Stimulated activated effector memory CD8-positive, alpha-beta T cell treated with anti-CD3 and anti-CD28 coated beads, Interleukin-12 subunit alpha, Interleukin-12 subunit beta, amount 100 ng/mL, for 72 hours (primary cell): ENCODE results near the gene ADCY9.
A peak's percentile ranks its signal among the peaks of the same experiment; 100 is the strongest.

Experiments used
- ATAC-seq: fragments of 150-1000 bp; cut with Tn5 transposase; 2 replicates; pipeline ENCODE4 v1.10.0; 2021
- DNase-seq, 2 donors: peaks; one replicate each; pipeline ENCODE4 v3.0.0; 2021 to 2022; ENCODE audit warnings: low spot score in 2 of 2
- H3K27ac Mint-ChIP-seq: one replicate; pipeline ENCODE4 v1.8.0; 2022; ENCODE audit warnings: mild to moderate bottlenecking, mixed read lengths
- H3K36me3 Mint-ChIP-seq: one replicate; pipeline ENCODE4 v1.8.0; 2022; ENCODE audit warnings: mild to moderate bottlenecking, mixed read lengths
- H3K4me1 Mint-ChIP-seq: one replicate; pipeline ENCODE4 v1.8.0; 2022; ENCODE audit warnings: mixed read lengths
- H3K4me3 Mint-ChIP-seq: one replicate; pipeline ENCODE4 v1.8.0; 2022; ENCODE audit warnings: mild to moderate bottlenecking, mixed read lengths
- H3K9me3 Mint-ChIP-seq: one replicate; pipeline ENCODE4 v1.8.0; 2022; ENCODE audit warnings: mixed read lengths

The ADCY9 gene

DNA sequence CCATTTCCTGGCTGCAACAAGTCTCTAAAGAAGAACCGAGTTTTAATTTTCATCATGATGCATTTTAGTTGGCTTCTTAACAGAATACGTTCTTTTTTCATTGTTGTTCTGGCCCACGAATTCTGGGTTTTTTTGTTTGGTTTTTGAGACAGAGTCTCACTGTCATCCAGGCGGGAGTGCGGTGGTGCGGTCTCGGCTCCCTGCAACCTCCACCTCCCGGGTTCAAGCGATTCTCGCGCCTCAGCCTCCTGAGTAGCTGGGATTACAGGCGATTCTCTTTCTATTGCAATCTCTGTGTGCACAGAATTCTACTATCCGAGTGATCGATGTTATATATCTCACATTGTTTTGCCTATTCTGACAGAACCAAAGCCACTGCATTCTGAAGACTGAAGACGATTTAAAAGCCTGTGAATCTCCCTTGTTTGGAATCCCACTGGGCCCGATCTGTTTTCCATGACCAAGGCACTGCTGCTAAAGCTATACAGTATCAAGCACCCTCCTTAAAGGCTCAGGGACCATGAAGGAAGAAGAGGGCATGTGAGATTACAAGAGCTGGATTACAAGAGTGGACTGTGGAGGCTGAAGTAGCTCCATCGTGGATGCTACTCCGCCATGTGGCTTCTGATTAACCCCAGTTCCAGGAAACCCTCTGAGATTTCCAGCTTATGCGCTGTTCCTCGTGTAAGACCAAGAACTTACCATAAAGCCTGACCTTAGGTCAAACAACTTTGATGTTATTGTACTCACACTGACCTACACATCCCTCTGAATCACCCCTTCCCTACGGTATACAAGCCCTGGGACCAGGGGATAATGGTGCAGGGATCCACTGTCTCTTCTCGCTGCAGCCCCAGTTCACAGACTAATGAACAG is 44.3 kb downstream of the ADCY9 start:
- no peak overlapping the region for H3K4me3 Mint-ChIP-seq
- no peaks in the 10 kb centered on the region for H3K4me1 Mint-ChIP-seq
- no peaks in the 10 kb centered on the region for H3K9me3 Mint-ChIP-seq
- H3K27ac Mint-ChIP-seq = no peak overlapping the region
- H3K36me3 Mint-ChIP-seq = no peaks in the 10 kb centered on the region
- DNase-seq (no peak), ATAC-seq (no peak)

DNA sequence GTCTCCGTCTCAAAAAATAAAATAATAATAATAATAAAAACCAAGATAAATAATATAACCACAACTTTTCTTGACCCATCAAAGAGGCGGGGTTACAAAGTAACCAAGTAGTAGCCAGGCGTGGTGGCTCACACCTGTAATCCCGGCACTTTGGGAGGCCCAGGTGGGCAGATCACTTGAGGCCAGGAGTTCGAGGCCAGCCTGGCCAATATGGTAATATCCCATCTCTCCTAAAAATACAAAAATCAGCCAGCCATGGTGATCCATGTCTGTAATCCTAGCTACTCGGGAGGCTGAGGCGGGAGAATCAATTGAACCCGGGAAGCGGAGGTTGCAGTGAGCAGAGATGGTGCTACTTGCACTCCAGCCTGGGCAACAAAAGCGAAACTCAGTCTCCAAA is 45.3 kb downstream of the ADCY9 start:
- ATAC-seq = no peak
- H3K36me3 Mint-ChIP-seq = no peaks in the 10 kb centered on the region
- H3K4me1 Mint-ChIP-seq = no peaks in the 10 kb centered on the region
- no peak for DNase-seq
- H3K9me3 Mint-ChIP-seq = no peaks in the 10 kb centered on the region
- H3K4me3 Mint-ChIP-seq = no peak overlapping the region
- H3K27ac Mint-ChIP-seq = no peak overlapping the region

DNA sequence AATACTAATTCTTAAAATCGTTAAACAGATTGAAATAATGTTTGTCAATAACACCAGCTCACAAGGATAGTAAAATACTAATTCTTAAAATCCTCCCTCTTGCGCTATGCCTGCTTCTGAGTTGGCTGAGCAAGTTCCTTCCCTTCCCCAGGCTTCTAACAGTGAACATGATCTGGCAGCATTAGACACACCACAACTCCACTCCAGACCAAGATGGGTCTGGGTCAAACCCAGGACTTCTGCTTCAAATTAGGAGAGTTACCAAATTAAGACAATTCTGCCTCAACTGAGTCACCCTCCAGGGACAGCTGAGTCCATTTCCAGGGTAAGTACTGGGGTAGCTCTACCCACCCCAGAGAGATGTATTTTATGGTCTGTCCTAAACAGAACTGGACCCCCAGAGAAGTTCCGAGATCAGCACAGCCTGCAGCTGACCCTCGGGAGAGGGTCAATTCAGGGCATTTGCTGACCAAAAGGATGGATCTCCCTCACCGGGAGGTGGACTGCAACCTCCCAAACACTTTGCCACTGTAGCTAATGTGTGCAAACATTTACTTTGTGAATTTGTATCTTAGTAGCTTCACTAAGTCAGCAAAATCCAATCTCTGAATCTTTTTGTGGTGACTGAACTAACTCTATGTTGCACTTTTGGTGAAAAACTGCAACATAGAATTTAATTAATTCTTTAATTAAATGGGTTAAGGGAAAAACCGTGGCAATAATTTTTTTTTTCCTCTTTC is 48.8 kb downstream of the ADCY9 start:
- ATAC-seq (no peak), DNase-seq (no peak)
- Mint-ChIP-seq H3K27ac (no peak overlapping the region), H3K4me1 (no peaks in the 10 kb centered on the region), H3K36me3 (no peaks in the 10 kb centered on the region), H3K9me3 (peaks cover 9% of the 10 kb centered on the region), H3K4me3 (no peak overlapping the region)

DNA sequence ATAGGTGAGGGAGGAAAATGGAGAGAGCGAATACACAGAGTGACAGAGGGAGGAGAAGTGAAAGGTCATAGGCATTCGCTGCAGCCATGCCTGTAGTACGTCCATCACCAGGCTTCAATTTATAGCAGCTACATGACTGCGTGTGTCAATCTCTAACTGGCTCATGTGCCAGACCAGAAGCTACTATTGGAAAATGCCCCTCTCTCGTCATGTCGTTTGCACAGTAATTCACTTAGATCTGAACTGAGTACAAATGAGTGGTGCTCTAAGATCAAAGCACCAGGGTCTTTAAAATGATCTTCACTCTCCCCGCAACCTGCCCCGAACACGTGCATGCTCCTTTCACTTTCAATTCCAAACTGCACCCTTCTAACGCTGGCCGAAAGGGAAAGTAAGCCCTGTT is 51.3 kb downstream of the ADCY9 start:
- DNase-seq = no peak
- Mint-ChIP-seq H3K4me1 (peaks cover 13% of the 10 kb centered on the region), H3K4me3 (peak overlapping the region; percentile 63), H3K27ac (no peak overlapping the region), H3K9me3 (peaks cover 20% of the 10 kb centered on the region), H3K36me3 (no peaks in the 10 kb centered on the region)
- ATAC-seq = peak; percentile 76

DNA sequence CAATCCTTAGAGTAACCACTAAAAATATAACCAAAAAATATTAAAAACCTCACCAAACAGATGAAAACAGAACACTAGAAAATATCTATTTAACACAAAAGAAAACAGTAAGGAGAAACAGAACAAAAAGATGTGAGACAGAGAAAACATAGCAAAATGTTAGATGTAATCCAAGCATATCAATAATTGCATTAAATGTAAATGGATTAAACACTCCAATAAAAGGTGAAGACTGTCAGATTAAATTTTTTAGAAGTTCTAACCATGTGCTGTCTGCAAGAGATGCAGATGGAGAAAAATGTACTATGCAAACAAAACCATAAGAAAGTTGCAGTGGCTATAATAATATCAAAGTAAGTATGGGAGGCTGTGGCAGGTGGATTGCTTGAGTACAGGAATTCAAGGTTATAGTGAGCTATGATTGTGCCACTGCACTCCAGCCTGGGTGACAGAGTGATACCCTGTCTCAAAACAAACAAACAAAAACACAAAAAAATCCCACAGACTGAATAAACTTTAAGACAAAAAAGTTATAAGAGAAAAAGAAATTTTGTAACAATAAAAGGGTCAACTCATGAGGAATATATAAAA is 53.9 kb downstream of the ADCY9 start:
- no peak overlapping the region for H3K4me3 Mint-ChIP-seq
- H3K9me3 Mint-ChIP-seq = peaks cover 20% of the 10 kb centered on the region
- no peaks in the 10 kb centered on the region for H3K36me3 Mint-ChIP-seq
- DNase-seq (no peak), ATAC-seq (no peak)
- H3K4me1 Mint-ChIP-seq = peaks cover 32% of the 10 kb centered on the region
- no peak overlapping the region for H3K27ac Mint-ChIP-seq

DNA sequence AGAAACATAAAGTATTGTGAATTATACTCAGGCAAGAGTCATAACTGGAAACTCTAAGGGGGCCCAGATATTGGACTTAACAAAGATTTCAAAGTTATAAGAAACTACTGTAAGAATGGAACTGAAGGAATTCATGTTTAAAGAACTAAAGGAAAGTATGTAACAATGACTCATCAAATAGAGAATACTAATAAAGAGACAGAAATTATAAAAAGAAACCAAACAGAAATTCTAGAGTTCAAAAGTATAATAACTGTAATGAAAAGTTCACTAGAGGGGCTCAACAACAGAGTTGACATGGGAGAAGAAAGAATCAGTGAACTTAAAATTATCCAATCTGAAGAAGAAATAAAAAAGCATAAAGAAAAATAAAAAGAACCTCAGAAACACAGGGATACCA is 55.4 kb downstream of the ADCY9 start:
- Mint-ChIP-seq H3K9me3 (peaks cover 20% of the 10 kb centered on the region), H3K36me3 (no peaks in the 10 kb centered on the region)
- no peak for DNase-seq

DNA sequence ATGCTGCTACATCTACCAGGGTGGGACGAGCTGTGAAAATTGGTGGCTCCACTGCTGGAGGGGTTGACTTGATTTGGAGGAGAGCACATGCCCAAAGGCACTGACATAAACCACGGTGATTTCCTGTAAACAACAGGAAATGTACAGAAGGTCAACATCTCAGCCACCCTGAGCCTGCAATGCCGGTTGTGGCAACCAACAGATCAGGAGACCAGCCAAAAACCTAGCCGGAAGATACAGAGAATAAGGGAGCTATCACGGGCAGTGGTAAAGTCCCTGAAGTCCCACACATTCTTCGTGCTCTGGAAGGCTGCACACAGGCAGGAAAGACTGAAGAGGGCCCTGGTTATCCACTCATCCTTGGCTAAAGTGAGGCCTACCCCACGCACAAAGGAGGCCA is 56.2 kb downstream of the ADCY9 start:
- Mint-ChIP-seq H3K9me3 (peaks cover 20% of the 10 kb centered on the region), H3K27ac (peak overlapping the region; percentile 93), H3K4me1 (peaks cover 34% of the 10 kb centered on the region), H3K36me3 (no peaks in the 10 kb centered on the region), H3K4me3 (peak overlapping the region; percentile 35)
- ATAC-seq (peak; percentile 75), DNase-seq (no peak)

More for the DNA sequence above, 55.4 kb downstream of the ADCY9 start:
- ATAC-seq = no peak
- no peak overlapping the region for H3K4me3 Mint-ChIP-seq
- peak overlapping the region; percentile 93 for H3K27ac Mint-ChIP-seq
- peaks cover 34% of the 10 kb centered on the region for H3K4me1 Mint-ChIP-seq

DNA sequence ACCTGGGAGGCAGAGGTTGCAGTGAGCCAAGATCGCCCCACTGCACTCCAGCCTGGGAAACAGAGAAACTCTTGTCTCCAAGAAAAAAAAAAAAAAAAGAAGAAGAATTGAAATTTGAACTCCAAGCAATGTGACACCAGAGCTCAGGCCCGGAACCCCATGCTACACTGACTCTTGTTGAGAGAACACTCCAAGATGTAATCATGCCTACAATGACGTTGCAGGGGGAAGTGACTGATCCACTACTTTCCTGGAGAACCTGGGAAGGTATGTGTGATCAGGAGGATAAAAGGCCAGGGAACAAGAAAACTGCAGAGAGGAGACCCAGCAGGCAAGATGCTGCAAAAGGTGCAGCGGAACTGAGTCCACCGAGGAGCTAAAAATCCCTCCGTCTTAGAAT is 57.9 kb downstream of the ADCY9 start:
- H3K27ac Mint-ChIP-seq = peak overlapping the region; percentile 93
- ATAC-seq = no peak
- H3K4me3 Mint-ChIP-seq = no peak overlapping the region
- peaks cover 36% of the 10 kb centered on the region for H3K4me1 Mint-ChIP-seq
- no peaks in the 10 kb centered on the region for H3K36me3 Mint-ChIP-seq
- H3K9me3 Mint-ChIP-seq = peaks cover 17% of the 10 kb centered on the region
- no peak for DNase-seq

DNA sequence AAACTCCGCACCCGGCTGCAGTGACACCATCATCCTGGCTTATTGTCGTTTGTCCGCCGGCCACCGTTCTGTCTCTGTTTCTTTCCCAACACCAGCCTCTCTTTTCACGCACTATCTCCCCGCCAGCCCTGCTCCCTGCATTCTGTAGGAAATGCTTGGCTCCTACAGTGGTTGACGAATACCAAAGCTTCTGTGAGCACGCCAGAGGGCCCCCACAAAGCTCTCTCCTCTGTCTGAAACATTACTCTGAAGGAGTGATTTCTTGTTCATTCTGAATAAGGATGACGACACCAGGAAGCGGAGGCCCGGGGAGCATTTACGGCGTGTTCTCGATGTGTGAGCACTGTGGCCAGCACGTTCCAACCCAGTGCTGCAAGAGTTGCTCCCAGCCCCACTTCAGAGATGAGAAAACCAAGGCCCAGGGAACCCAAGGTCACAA is 58.8 kb downstream of the ADCY9 start:
- Mint-ChIP-seq H3K9me3 (peaks cover 11% of the 10 kb centered on the region), H3K4me3 (no peak overlapping the region), H3K27ac (peak overlapping the region; percentile 76), H3K4me1 (peaks cover 43% of the 10 kb centered on the region), H3K36me3 (no peaks in the 10 kb centered on the region)
- DNase-seq (no peak), ATAC-seq (no peak)

DNA sequence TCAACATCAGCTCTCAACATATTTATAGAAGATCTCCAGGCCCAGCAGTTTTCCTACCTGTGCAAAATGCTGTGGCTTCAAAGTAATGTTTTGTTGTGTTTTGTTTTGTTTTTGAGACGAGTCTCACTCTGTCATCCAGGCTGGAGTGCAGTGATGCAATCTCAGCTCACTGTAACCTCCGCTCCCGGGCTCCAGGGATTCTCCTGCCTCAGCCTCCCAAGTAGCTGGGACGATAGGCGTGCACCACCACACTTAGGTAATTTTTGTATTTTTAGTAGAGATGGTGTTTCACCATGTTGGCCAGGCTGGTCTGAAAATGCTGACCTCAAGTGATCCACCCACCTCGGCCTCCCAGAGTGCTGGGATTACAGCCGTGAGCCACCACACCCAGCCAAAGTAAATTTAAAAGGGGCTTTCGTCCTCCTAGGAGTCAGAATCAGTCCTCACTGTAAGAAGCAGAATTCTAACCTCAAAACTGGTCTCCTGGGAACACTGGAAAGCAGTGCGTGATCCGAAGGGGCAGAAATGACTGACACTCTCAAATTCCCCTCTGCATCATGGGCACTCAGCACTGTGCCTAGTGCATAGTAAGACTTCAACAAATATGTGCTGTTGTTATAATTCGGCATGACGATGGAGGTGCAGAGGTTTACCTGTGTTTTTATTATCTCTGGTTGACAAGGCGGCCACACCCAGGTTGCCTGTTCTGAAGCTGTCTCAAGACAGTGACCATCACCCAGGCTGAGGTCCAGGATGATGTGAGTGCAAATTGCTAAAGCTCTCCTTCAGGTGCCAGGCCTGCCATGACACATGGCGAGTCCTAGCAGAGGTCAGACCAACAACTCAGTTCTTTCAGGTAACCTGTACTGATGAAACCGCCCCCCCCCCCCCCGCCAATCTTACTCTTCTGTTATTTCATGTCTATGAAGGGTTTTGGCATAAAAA is 59.8 kb downstream of the ADCY9 start:
- Mint-ChIP-seq H3K27ac (no peak overlapping the region), H3K4me1 (peaks cover 43% of the 10 kb centered on the region), H3K36me3 (no peaks in the 10 kb centered on the region), H3K9me3 (peaks cover 4% of the 10 kb centered on the region), H3K4me3 (no peak overlapping the region)
- no peak for ATAC-seq
- no peak for DNase-seq

DNA sequence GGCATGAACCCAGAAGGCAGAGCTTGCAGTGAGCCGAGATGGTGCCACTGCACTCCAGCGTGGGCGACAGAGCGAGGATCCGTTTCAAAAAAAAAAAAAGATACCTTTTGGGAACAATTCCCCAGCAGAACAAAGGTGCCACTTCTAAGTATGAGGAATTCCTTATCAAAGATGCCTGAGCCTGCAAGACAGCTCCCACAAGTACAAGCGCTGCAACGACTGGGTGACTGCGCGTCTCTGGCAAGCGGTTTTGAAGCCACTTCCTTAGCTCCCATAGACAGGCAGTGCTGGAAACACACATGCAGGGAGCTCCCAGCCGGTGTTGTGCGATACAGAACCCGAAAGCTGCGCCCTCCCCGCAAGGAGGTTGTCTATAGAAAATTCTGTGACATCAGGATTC is 60.5 kb downstream of the ADCY9 start:
- DNase-seq (no peak), ATAC-seq (no peak)
- Mint-ChIP-seq H3K36me3 (no peaks in the 10 kb centered on the region), H3K9me3 (peaks cover under 1% of the 10 kb centered on the region), H3K4me1 (peaks cover 36% of the 10 kb centered on the region), H3K27ac (no peak overlapping the region), H3K4me3 (no peak overlapping the region)

DNA sequence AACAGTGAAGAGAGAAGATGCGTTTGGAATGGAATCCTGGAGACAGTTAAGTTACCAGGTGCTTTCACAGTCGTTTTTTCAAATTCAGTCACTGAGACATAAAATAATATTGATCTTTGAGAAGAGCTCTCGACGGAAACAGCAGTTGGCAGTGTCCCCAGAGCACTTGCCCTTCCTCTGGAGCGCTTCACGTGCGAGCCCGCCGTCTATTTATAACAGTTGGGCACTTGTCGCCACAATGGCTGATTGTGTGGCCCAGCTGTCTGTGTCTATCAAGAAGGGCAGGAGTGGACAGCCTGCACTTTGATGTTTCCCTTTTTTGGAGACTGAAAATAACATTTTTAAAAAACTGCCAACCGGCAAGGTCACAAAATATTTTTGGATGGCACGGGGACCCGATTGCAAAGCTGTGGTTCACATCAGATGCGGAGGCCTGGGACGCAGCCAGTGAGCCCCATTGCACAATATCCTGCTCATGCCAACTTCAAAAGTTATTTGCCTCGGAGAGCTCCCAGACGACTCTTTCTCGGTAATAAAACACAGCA is 62.9 kb downstream of the ADCY9 start:
- ATAC-seq = no peak
- Mint-ChIP-seq H3K36me3 (no peaks in the 10 kb centered on the region), H3K4me3 (no peak overlapping the region), H3K27ac (peak overlapping the region; percentile 58), H3K9me3 (no peaks in the 10 kb centered on the region), H3K4me1 (peaks cover 21% of the 10 kb centered on the region)
- no peak for DNase-seq

DNA sequence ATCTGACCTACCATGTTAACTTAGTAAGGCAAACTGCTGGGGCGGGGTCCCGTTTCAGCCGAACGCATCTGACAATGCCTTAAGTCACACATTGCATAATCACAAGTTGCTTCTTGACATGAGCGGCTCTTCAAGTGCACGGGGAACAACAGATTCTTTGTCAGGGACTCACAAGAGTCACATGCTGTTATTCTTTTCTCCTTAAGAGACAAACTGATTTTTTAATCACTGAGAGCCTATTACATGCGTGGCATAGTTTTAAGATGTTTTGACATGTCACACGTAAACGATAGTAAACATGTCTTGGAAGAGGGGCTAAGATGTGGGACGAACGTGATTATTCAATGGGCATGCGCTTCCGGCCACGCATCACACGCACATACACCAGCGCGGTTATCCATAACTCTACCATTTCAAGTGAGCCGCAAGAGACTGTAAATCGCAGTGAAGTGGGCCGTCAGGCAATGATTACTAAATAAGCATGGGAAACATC is 63.4 kb downstream of the ADCY9 start:
- Mint-ChIP-seq H3K36me3 (no peaks in the 10 kb centered on the region), H3K27ac (peak overlapping the region; percentile 58), H3K9me3 (no peaks in the 10 kb centered on the region), H3K4me1 (peaks cover 20% of the 10 kb centered on the region), H3K4me3 (no peak overlapping the region)
- ATAC-seq = no peak
- no peak for DNase-seq

DNA sequence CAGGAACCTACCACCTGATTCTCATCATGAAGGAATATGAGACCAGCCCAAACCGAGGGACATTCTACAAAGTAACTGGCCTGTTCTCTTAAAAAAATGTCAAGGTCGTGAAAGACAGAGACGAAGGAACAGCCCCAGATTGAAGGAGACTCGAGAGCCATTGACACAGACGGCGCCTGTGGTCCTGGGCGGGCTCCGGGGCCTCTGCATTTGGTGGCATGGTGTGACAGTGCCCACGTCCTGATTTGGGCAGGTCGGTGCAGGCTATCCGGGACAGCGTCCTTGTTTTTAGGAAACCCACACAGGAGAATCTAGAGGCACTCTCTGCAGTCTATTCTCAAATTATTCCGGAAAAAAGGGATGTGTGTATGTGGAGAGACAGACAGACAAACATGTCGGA is 64.1 kb downstream of the ADCY9 start:
- Mint-ChIP-seq H3K4me1 (peaks cover 13% of the 10 kb centered on the region), H3K9me3 (no peaks in the 10 kb centered on the region), H3K27ac (no peak overlapping the region)

More for the DNA sequence above, 64.1 kb downstream of the ADCY9 start:
- DNase-seq = no peak
- H3K4me3 Mint-ChIP-seq = no peak overlapping the region
- no peaks in the 10 kb centered on the region for H3K36me3 Mint-ChIP-seq
- ATAC-seq = no peak
